A549 (cell line): ENCODE results near the gene STXBP6. TPM values are rescaled to one million over a fixed set of nuclear protein-coding genes. Genes with fewer than 3 reads are reported as not detected.

Source experiments
- ATAC-seq, 2 experiments: fragments of 200-7000 bp in 1 of 2; fragments of >200 bp in 1 of 2; cut with Nextera tagmentation in 1 of 2; cut with Tn5 transposase in 1 of 2; 3 replicates each; pipeline versions ENCODE4 v1.8.0 to v1.9.1; 2018 to 2020; ENCODE audit warnings: mild to moderate bottlenecking in 1 of 2, moderate library complexity in 1 of 2
- CTCF ChIA-PET: fragments of 300-600 bp; sonication (Branson Sonifier 250); formaldehyde crosslinking; extraction: SDS; loops from one replicate; lab custom pipeline; 2021; ENCODE audit warnings: antibody characterized with exemption, inconsistent platforms; lab: Yijun Ruan, JAX
- POLR2A ChIA-PET: fragments of 350-600 bp; formaldehyde crosslinking; extraction: SDS; loops from one replicate; lab custom pipeline; 2021; ENCODE audit warnings: antibody characterized with exemption, inconsistent platforms; lab: Yijun Ruan, JAX
- DNase-seq, 2 experiments: peaks; one replicate each; pipeline versions ENCODE4 v3.0.0 to v3.0.0-alpha.2; 2011 to 2016; ENCODE audit warnings: low read depth in 1 of 2, low spot score in 1 of 2
- FAIRE-seq: peaks from 2 replicates; lab custom pipeline; 2011; peaks lifted over from hg19 to GRCh38; lab: Jason Lieb, UNC
- H3K27ac ChIP-seq, 2 experiments: fragments of >200 bp; sonication (Bioruptor Twin); formaldehyde crosslinking; 3 replicates each; pipeline ENCODE4 v1.5.1; 2016 to 2017
- H3K4me1 ChIP-seq: fragments of >200 bp; sonication (Bioruptor Twin); formaldehyde crosslinking; 3 replicates; pipeline ENCODE4 v1.6.1; 2016
- H3K4me2 ChIP-seq: fragments of >200 bp; sonication (Bioruptor Twin); formaldehyde crosslinking; 3 replicates; pipeline ENCODE4 v1.6.1; 2016
- H3K4me3 ChIP-seq: fragments of >200 bp; sonication (Bioruptor Twin); formaldehyde crosslinking; 3 replicates; pipeline ENCODE4 v1.5.1; 2016
- H3K9me3 ChIP-seq: fragments of >200 bp; sonication (Bioruptor Twin); formaldehyde crosslinking; 3 replicates; pipeline ENCODE4 v1.6.1; 2016
- BCL3 ChIP-seq: fragments of >200 bp; sonication (Bioruptor Twin); formaldehyde crosslinking; IDR thresholded peaks from 3 replicates; pipeline ENCODE4 v1.6.1; 2016
- CBX8 ChIP-seq: fragments of 200-600 bp; sonication (generic); IDR thresholded peaks from 2 replicates; pipeline ENCODE4 v1.6.1; 2016
- CEBPB ChIP-seq, 2 experiments: fragments of >200 bp in 1 of 2; sonication (Bioruptor Twin) in 1 of 2; formaldehyde crosslinking in 1 of 2; IDR thresholded peaks; 2 replicates each; pipeline ENCODE4 v1.6.1; 2012 to 2016
- CTCF ChIP-seq: fragments of >200 bp; sonication (Bioruptor Twin); formaldehyde crosslinking; IDR thresholded peaks from 3 replicates; pipeline ENCODE4 v1.5.1; 2016
- E2F6 ChIP-seq: IDR thresholded peaks from 2 replicates; pipeline ENCODE4 v1.6.1; 2012; ENCODE audit warnings: low read depth, borderline replicate concordance
- ELK1 ChIP-seq: fragments of 150-350 bp; IDR thresholded peaks from 2 replicates; pipeline ENCODE4 v1.6.1; 2014; ENCODE audit warnings: low read depth, mild to moderate bottlenecking, low read length
- EP300 ChIP-seq, 2 experiments: fragments of >200 bp; sonication (Bioruptor Twin); formaldehyde crosslinking; IDR thresholded peaks; 2 replicates in 1 of 2; 3 replicates in 1 of 2; pipeline ENCODE4 v1.6.1; 2016 to 2017
- GATA3 ChIP-seq: IDR thresholded peaks from 2 replicates; pipeline ENCODE4 v1.6.1; 2012; ENCODE audit warnings: borderline replicate concordance
- HDAC2 ChIP-seq: fragments of 200-600 bp; sonication (generic); IDR thresholded peaks from 2 replicates; pipeline ENCODE4 v1.6.1; 2016
- HOXA7 ChIP-seq: fragments of 250-450 bp; sonication (Bioruptor Pico); IDR thresholded peaks from 2 replicates; pipeline ENCODE4 v1.5.0; 2020; ENCODE audit warnings: mild to moderate bottlenecking, moderate library complexity
- KDM5A ChIP-seq: fragments of 200-600 bp; sonication (generic); IDR thresholded peaks from 2 replicates; pipeline ENCODE4 v1.6.1; 2016; ENCODE audit warnings: antibody characterized with exemption, mild to moderate bottlenecking
- MAX ChIP-seq: IDR thresholded peaks from 2 replicates; pipeline ENCODE4 v1.6.1; 2012
- MYC ChIP-seq: IDR thresholded peaks from 2 replicates; pipeline ENCODE4 v1.6.1; 2012; ENCODE audit warnings: mild to moderate bottlenecking, inconsistent platforms, low read length, improper control_type of control experiment, borderline replicate concordance
- NFE2L2 ChIP-seq: fragments of 150-350 bp; conservative IDR thresholded peaks from 2 replicates; pipeline ENCODE4 v1.6.1; 2014; ENCODE audit warnings: low read length
- NPAS2 ChIP-seq: fragments of 250-450 bp; sonication (Bioruptor Pico); IDR thresholded peaks from 2 replicates; pipeline ENCODE4 v1.8.0; 2022; ENCODE audit warnings: mild to moderate bottlenecking, moderate library complexity, borderline replicate concordance
- NR3C1 ChIP-seq: fragments of >200 bp; sonication (Bioruptor Twin); formaldehyde crosslinking; IDR thresholded peaks from 3 replicates; pipeline ENCODE4 v1.6.1; 2017
- POLR2A ChIP-seq: IDR thresholded peaks from 2 replicates; pipeline ENCODE4 v1.6.1; 2012; ENCODE audit warnings: mild to moderate bottlenecking, low read length
- RAD21 ChIP-seq, 2 experiments: fragments of >200 bp in 1 of 2; sonication (Bioruptor Twin) in 1 of 2; formaldehyde crosslinking in 1 of 2; IDR thresholded peaks in 1 of 2; conservative IDR thresholded peaks in 1 of 2; 2 replicates in 1 of 2; 3 replicates in 1 of 2; pipeline ENCODE4 v1.6.1; 2012 to 2018; ENCODE audit warnings: inconsistent platforms in 1 of 2
- RCOR1 ChIP-seq: fragments of 150-350 bp; IDR thresholded peaks from 2 replicates; pipeline ENCODE4 v1.6.1; 2014; ENCODE audit warnings: antibody characterized with exemption, low read length, low read depth
- REST ChIP-seq: fragments of 200-600 bp; sonication (generic); IDR thresholded peaks from 2 replicates; pipeline ENCODE4 v1.6.1; 2016; ENCODE audit warnings: antibody characterized with exemption, mild to moderate bottlenecking, moderate library complexity
- RNF2 ChIP-seq: fragments of 200-600 bp; sonication (generic); IDR thresholded peaks from 2 replicates; pipeline ENCODE4 v1.6.1; 2016; ENCODE audit warnings: low read depth, mild to moderate bottlenecking, antibody characterized with exemption, moderate library complexity, borderline replicate concordance
- SMC3 ChIP-seq: fragments of >200 bp; sonication (Bioruptor Twin); formaldehyde crosslinking; IDR thresholded peaks from 3 replicates; pipeline ENCODE4 v1.6.1; 2018; ENCODE audit warnings: inconsistent platforms
- SREBF2 ChIP-seq: fragments of 450-650 bp; IDR thresholded peaks from 2 replicates; pipeline ENCODE4 v1.6.1; 2014; ENCODE audit warnings: mild to moderate bottlenecking, moderate library complexity
- WGBS: methylation state at CpG from one replicate; pipeline ENCODE4 v1.1.6; 2017; ENCODE audit errors: missing lambda C conversion rate; 5-methylcytosine and 5-hydroxymethylcytosine counted together
- polyA plus RNA-seq, 4 experiments: library from polyadenylated mRNA; depleted of rRNA in 3 of 4; stranded (reverse); fragments of >200 nt; fragmentation: RNase III in 1 of 4; extraction: RNeasy Plus Mini Kit Qiagen cat#74134 plus additional on column Dnase treatment in 1 of 4; gene quantifications; 2 replicates in 3 of 4; 3 replicates in 1 of 4; pipeline ENCODE4 v1.2.3, GENCODE V29; 2011 to 2017
- TF ChIP-seq, protein P1 (sequence below): fragments of 250-450 bp; sonication (Bioruptor Pico); IDR thresholded peaks from 2 replicates; pipeline ENCODE4 v1.5.0; 2020; ENCODE audit warnings: low read depth, mild to moderate bottlenecking, moderate library complexity

The STXBP6 gene
- polyA plus RNA-seq, 2 of the 4 experiments (the other 2 are of a cell fraction) = 1.7 to 6.3 TPM

DNA sequence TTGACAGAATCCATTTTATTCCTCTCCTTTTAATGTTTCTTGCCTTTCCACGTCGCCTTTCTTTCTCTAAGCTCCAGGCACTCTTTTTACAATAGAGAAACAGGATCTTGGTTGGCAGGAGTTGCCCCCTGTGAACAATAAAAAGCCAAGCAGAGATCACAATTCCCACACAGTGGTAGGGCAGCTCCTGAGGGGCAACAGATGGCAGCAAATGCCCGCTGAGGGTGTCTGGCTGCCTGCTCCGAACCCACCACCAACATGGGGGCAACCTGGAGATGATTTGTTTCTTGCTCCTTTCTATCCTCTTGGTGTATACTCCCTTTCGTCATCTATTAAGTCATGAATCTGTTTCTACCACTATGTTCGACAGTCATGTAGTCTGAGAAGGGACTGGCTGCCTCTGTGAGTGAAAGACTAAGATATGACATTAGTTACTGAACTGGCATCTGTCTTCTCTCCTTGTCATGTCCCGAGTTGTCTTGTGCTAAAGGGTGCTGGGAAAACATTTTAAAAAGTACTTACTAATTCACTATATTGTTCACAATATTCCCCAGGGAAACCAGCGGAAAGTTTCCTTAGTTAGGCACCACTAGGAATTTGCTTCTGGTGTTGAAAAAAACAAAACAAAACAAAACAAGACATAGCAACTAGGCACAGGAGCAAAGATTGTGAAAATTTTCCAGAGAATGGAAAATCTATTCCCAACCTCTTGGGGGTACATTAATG is 170.1 kb downstream of the STXBP6 start:
- CTCF ChIA-PET = no interaction called here
- Histone ChIP-seq H3K9me3 (no peaks in the 10 kb centered on the region), H3K27ac (no peak overlapping the region), H3K4me3 (no peak overlapping the region), H3K4me2 (no peak overlapping the region), H3K4me1 (no peaks in the 10 kb centered on the region)
- ATAC-seq (no peak), DNase-seq (no peak), FAIRE-seq (no peak)
- POLR2A ChIA-PET = no interaction called here
- TF ChIP-seq RCOR1 = no peak
- TF ChIP-seq POLR2A = no peak
- TF ChIP-seq ELK1 = no peak
- TF ChIP-seq CBX8 = no peak
- TF ChIP-seq BCL3 = no peak
- TF ChIP-seq KDM5A = no peak
- TF ChIP-seq SMC3 = no peak
- no peak for TF ChIP-seq HDAC2
- no peak for TF ChIP-seq CEBPB (IDR thresholded peaks at IDR 0.05)
- 42% methylated on average over 8 of the region's 8 CpGs for WGBS

GRCh38 chr14:24876996-24877395 is 173.0 kb downstream of the STXBP6 start:
- 35% methylated on average over 1 of the region's 1 CpG for WGBS
- no peak overlapping the region for H3K4me2 ChIP-seq
- TF ChIP-seq HOXA7 (CRISPR knock-in tag) (no peak), GATA3 (no peak), MYC (no peak), NPAS2 (no peak), NR3C1 (no peak), MAX (no peak), RAD21 (conservative IDR thresholded peaks at IDR 0.05 in 1 of 2, IDR thresholded peaks at IDR 0.05 in 1 of 2) (no peak), RNF2 (no peak), REST (no peak), E2F6 (no peak), SREBF2 (no peak), CEBPB (IDR thresholded peaks at IDR 0.05) (no peak), BCL3 (no peak), EP300 (IDR thresholded peaks at IDR 0.05) (no peak), HDAC2 (no peak), CTCF (no peak), NFE2L2 (no peak)
- TF ChIP-seq, protein P1, sequence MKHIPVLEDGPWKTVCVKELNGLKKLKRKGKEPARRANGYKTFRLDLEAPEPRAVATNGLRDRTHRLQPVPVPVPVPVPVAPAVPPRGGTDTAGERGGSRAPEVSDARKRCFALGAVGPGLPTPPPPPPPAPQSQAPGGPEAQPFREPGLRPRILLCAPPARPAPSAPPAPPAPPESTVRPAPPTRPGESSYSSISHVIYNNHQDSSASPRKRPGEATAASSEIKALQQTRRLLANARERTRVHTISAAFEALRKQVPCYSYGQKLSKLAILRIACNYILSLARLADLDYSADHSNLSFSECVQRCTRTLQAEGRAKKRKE = no peak
- TF ChIP-seq, all 56 proteins: peak for 0
- Histone ChIP-seq H3K4me3 (no peak overlapping the region), H3K27ac (no peak overlapping the region), H3K4me1 (no peaks in the 10 kb centered on the region), H3K9me3 (no peaks in the 10 kb centered on the region)
- ChIA-PET POLR2A (no interaction called here), CTCF (no interaction called here)
- no peak for DNase-seq
- no peak for FAIRE-seq
- ATAC-seq = no peak
